Measurements from ENCODE around the gene POLD2. TPM values are rescaled to one million over a fixed set of nuclear protein-coding genes. Genes with fewer than 3 reads are reported as not detected.

Gene POLD2
- total and polyA plus RNA-seq, 2 of the 8 experiments (the other 6 are each of a cell fraction or from before 2014, with no cell fraction given), result 148 to 214 TPM

GRCh38 chr7:44078521-44078920 is 44.8 kb downstream of the POLD2 start:
- H3K14ac ChIP-seq (ENCODE audit: insufficient read length), result no peak overlapping the region
- no peak overlapping the region for H3K4me3 ChIP-seq (ENCODE audit: extremely low read depth in 1 of 4, insufficient read depth in 2 of 4, low read depth in 3 of 4, low read length in 4 of 4)
- FAIRE-seq, result no peak
- H3K18ac ChIP-seq (ENCODE audit: extremely low read depth, low read length), result no peak overlapping the region
- no peak overlapping the region for H4K8ac ChIP-seq (ENCODE audit: extremely low read depth, insufficient read depth, low read length)
- no peaks in the 10 kb centered on the region for H3K79me1 ChIP-seq (ENCODE audit: low read depth, low read length)
- H3K27me3 ChIP-seq (replicated peaks in 1 of 4; ENCODE audit: control insufficient read depth in 3 of 4, extremely low read depth in 1 of 4, insufficient read depth in 3 of 4, low read length in 3 of 4), result no peaks in the 10 kb centered on the region; a peak in 1 of 7 replicates
- ChIA-PET POLR2A (ENCODE audit: partially characterized antibody) (interaction anchor here (1.0 to 5.5 kb wide), 2 partner anchors 8 to 13 kb away, joined by 3 to 48 read pairs; partner anchors contain the start of gene PGAM2), CTCF (ENCODE audit: partially characterized antibody) (interaction anchor here (0.9 to 1.0 kb wide), 2 partner anchors 15 to 118 kb away, joined by 3 to 4 read pairs; no protein-coding TSS in a partner anchor)
- no peaks in the 10 kb centered on the region for H3K79me2 ChIP-seq (ENCODE audit: control insufficient read depth in 1 of 2, insufficient read depth in 2 of 2, low read length in 2 of 2)
- no peaks in the 10 kb centered on the region for H3K4me1 ChIP-seq (replicated peaks in 1 of 4; ENCODE audit: control insufficient read depth in 3 of 4, insufficient read depth in 4 of 4, low read length in 3 of 4)
- no peak overlapping the region for H4K5ac ChIP-seq (ENCODE audit: insufficient read length, low read depth, low read length)
- H2AFZ ChIP-seq (ENCODE audit: low read length), result no peak overlapping the region
- peaks cover 4% of the 10 kb centered on the region; the same call in 1 of the 2 replicates for H3K23me2 ChIP-seq (ENCODE audit: low read depth, low read length)
- no peak overlapping the region for H2BK5ac ChIP-seq (ENCODE audit: low read depth, low read length)
- 86% methylated on average over 8 of the region's 8 CpGs; no CpG with 5 or more reads in 1 of the 2 experiments for WGBS, 2 experiments (ENCODE audit: extremely low coverage in 1 of 2, insufficient coverage in 1 of 2, insufficient read length in 1 of 2, insufficient replicate concordance in 2 of 2, low coverage in 1 of 2, low lambda C conversion rate in 2 of 2, missing lambda C conversion rate in 1 of 2)
- no peak overlapping the region for H3K23ac ChIP-seq (ENCODE audit: insufficient read length)
- H4K91ac ChIP-seq (replicated peaks; ENCODE audit: insufficient read length, low read length), result no peak overlapping the region
- no peaks in the 10 kb centered on the region for H3K9me3 ChIP-seq (ENCODE audit: insufficient read depth in 2 of 2, low read depth in 1 of 2, low read length in 1 of 2)
- H3K4ac ChIP-seq (replicated peaks; ENCODE audit: insufficient read length, low read depth, low read length), result no peak overlapping the region
- no peak overlapping the region for H2BK15ac ChIP-seq (ENCODE audit: low read length)
- H2AK5ac ChIP-seq (ENCODE audit: low read depth, low read length), result no peak overlapping the region
- H4K20me1 ChIP-seq (replicated peaks in 1 of 2; ENCODE audit: control insufficient read depth in 1 of 2, insufficient read depth in 2 of 2, low read length in 2 of 2), result peaks cover 0 to 8% of the 10 kb centered on the region in 2 experiments
- DNase-seq (ENCODE audit: low read depth in 1 of 2, low spot score in 2 of 2), result no peak
- H3K27ac ChIP-seq (ENCODE audit: low read depth, low read length), result no peak overlapping the region
- H3K9ac ChIP-seq (replicated peaks in 1 of 4; ENCODE audit: extremely low read depth in 1 of 4, low read depth in 3 of 4, low read length in 3 of 4), result no peak overlapping the region
- H3K4me2 ChIP-seq (ENCODE audit: insufficient read depth in 1 of 2, low read depth in 2 of 2, low read length in 2 of 2), result no peak overlapping the region
- H2BK20ac ChIP-seq (ENCODE audit: low read length), result no peak overlapping the region
- peaks cover 12 to 20% (median 15%) of the 10 kb centered on the region in 4 experiments for H3K36me3 ChIP-seq (ENCODE audit: control insufficient read depth in 2 of 4, insufficient read depth in 4 of 4, low read length in 3 of 4)
- H2BK12ac ChIP-seq (ENCODE audit: low read depth, low read length), result no peak overlapping the region
- no peak overlapping the region for H3K56ac ChIP-seq (replicated peaks; ENCODE audit: insufficient read length, low read depth, low read length)
- no peak overlapping the region for H2BK120ac ChIP-seq (replicated peaks; ENCODE audit: low read depth, low read length)
- TF ChIP-seq CREB1 (IDR thresholded peaks at IDR 0.05), result no peak
- TF ChIP-seq TAF7 (optimal IDR thresholded peaks at IDR 0.05; ENCODE audit: borderline replicate concordance, low read depth, low read length), result no peak
- no peak for TF ChIP-seq JUN (IDR thresholded peaks at IDR 0.05; ENCODE audit: low read depth, low read length)
- no peak for TF ChIP-seq KDM4A (IDR thresholded peaks at IDR 0.05; ENCODE audit: low read depth, low read length, severe bottlenecking)
- no peak for TF ChIP-seq HDAC2 (IDR thresholded peaks at IDR 0.05; ENCODE audit: borderline replicate concordance in 1 of 2, low read depth in 2 of 2, low read length in 2 of 2)
- TF ChIP-seq ATF3 (IDR thresholded peaks at IDR 0.05; ENCODE audit: insufficient read depth, low read depth, low read length), result no peak
- TF ChIP-seq CHD1 (IDR thresholded peaks at IDR 0.05; ENCODE audit: low read depth, low read length), result no peak
- no peak for TF ChIP-seq USF2 (IDR thresholded peaks at IDR 0.05; ENCODE audit: low read length)
- no peak for TF ChIP-seq POU5F1 (IDR thresholded peaks at IDR 0.05; ENCODE audit: low read depth, low read length)
- TF ChIP-seq HDAC6 (IDR thresholded peaks at IDR 0.05; ENCODE audit: low read depth, low read length), result no peak
- no peak for TF ChIP-seq GTF2F1 (IDR thresholded peaks at IDR 0.05; ENCODE audit: borderline replicate concordance, low read depth, low read length)

Measured in H1 (cell line).